Measurements from ENCODE around the gene TNNC2.
"Not testable (repeated sequence)": the region's sequence is repeated elsewhere in the genome, so short reads cannot be mapped to it uniquely, and the experiment has no call there.

TNNC2 gene

DNA sequence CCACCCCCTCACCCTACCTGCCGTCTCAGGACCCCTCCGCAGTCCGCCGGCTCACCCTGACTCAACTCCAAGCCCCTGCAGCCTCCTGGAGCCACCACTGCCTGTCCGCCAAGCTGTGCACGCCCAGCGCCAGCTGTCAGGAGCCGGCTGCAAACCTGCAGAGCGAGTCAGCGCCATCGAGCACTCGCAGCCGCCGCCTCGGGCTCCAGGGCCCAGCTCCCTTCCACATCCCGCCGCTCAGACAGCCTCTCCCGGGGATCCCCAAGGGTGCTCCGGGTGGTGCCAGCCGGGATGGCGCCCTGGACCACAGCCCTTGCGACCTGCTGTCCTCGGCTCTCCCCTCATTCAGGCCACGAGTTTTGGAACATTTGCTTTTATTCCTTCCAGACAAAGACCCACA, 4.3 kb downstream of the TNNC2 start:
- DNase-seq (ENCODE audit: extremely low read depth in 1 of 2, low read depth in 1 of 2), result no peak

DNA sequence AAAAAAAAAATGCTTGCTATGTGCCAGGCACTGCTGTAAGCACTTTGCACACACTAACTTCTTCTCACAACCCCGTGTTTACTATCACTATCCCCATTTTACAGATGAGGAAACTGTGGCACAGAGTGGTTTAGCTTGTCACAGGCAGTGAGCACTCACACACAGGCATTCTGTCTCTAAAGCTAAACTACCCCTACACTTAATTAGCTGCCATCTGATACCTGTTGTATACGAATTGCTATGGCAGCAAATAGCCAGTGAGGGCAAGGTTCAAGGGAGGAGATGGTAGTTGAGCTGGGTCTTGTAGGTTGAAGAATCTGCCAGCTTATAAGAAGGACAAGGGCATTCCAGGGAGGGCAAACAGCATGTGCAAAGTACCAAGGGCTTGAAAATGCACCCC, 5.2 kb downstream of the TNNC2 start:
- no peak for DNase-seq (ENCODE audit: extremely low read depth in 1 of 2, low read depth in 1 of 2)

DNA sequence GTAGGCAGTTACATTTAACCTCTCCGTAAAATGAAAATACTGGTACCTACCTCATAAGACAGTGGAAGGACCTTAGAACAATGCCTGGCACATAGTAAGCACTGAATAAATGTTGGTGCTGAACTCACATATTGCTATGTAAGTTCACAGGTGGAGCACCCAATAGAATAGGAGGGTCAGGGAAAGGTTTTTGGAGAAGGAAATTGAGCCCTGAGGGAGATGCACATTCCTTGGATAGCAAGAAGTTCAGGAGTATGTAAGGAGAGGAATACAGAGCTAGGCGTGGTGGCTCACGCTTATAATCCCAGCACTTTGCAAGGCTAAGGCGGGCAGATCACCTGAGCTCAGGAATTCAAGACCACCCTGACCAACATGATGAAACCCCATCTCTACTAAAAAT, 7.6 kb downstream of the TNNC2 start:
- no peak for DNase-seq (ENCODE audit: extremely low read depth in 1 of 2, low read depth in 1 of 2)

DNA sequence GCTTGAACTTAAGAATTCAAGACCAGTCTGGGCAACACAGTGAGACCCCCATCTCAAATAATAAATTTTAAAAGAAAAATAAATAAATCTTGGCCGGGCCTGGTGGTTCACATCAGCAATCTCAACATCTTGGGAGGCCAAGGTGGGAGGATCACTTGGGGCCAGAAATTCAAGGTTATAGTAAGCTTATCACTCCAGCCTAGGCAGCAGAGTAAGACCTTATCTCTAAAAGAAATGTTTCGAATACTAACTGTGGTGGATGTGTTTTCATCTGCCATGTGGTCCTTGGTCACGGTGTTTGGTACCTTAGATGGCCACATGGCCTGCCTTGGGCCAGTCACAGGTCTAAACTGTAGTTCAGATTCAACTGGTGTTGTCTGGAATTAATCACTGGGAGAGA, 8.9 kb downstream of the TNNC2 start:
- DNase-seq (ENCODE audit: extremely low read depth in 1 of 2, low read depth in 1 of 2), result no peak

DNA sequence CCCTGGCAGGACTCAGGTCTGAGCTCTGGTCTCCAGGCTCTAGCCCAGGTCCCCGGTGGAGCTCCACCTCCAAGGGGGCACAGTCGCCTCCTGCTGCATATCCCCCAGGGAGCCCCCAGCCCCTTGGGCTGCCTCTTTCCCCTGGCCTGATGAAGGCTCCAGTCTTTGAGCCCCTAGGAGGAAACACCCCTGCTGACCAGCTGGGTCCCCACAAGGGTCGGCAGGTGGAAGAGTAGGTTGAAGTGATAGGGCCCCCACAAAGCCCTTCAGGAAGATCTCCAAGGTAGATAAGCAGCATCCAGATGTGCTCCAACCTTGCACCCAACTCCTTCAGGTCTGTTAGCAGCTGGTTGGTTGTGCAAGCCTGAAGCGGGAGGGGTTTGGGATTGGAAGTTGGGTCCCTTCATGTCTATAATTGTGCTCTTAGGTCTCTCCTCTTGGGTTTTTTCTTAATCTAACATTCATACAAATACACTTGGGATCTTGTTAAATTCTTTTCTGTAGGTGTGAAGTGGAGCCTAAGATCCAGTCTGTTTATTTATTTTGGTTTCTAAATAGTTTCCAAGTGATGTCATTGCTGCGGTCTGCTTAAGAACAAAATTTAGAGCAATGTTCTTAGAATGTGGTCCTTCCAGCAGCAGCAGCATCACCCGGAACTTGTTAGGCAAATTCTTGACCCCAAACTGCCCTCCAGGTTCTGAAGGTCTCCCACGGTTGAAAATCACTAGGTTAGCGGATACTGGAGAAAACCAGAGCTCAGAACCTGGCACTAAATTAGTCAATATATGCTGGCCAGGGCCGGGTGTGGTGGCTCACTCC, 9.5 kb downstream of the TNNC2 start:
- DNase-seq (ENCODE audit: extremely low read depth in 1 of 2, low read depth in 1 of 2), result no peak

DNA sequence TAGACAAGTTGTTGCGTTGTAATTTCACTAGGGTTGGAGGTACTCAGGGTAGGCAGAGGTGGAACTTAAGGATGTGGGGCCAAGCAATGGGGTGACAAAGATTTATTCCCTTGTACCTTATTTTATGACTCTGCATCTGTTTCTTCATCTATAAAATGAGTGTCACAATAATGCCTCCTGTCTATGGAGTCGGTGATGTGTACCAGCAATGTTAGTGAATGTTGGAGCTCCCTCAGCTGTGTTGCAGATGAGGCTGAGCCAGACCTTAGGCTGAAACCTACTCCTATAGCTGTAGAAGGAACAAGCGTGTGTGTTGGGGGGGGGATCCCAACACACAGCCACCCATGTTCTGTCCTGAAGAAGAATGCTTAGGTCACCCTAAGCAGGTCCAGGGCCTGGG, 10.2 kb downstream of the TNNC2 start:
- no peak for DNase-seq (ENCODE audit: extremely low read depth in 1 of 2, low read depth in 1 of 2)

DNA sequence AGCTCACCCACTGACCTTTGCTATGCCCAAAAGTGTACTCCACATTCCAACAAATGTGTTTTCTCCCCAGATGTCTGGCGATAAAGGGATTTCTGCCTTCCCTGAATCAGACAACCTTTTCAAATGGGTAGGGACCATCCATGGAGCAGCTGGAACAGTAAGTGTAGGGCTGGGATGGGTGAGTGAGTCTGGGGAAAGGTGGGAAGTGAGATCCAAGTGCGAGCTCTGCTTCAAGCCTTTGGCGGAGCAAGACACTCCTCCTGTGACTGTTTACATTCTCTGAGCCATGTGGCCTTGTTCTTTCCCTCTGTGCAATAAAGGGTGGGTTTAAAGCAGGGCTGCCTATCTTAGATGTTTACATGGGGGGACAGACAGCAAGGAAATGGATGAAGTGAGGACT, 12.8 kb downstream of the TNNC2 start:
- no peak for DNase-seq (ENCODE audit: extremely low read depth in 1 of 2, low read depth in 1 of 2)

DNA sequence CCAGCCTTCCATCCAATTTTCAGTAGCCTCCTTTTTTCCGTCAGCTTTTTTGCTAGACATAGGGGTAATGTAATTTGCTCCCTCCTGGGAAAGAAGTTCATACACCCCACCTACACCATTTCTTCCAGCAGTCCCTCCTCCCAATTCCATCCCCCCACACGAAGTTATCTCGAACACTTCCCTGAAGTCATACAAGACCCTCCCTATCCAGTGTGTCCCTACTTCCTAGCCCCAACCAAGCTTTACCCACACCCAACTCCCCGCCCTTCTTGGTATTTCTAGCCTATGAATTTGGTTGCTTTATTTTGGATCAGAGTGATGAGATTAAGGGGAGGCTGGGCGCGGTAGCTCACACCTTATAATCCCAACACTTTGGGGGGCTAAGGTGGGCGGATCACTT, 13.6 kb downstream of the TNNC2 start:
- DNase-seq (ENCODE audit: extremely low read depth in 1 of 2, low read depth in 1 of 2), result no peak

DNA sequence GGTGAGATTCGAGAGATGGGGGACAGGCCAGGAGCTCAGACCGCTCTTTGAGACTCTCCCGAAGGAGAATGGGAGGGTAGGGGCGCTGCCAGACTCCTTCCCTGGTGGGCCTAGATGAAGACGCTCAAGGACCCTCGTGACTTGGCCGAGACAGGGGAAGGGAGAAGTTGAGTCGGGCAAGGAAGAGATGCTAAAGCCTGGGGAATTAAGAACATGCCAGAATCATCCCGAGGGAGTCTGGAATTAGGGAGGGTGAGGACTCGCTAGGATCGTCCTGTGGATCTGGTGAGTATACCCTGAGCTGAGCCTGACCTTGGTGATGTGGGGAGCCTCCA, 14.1 kb downstream of the TNNC2 start:
- no peak for DNase-seq (ENCODE audit: extremely low read depth in 1 of 2, low read depth in 1 of 2)

DNA sequence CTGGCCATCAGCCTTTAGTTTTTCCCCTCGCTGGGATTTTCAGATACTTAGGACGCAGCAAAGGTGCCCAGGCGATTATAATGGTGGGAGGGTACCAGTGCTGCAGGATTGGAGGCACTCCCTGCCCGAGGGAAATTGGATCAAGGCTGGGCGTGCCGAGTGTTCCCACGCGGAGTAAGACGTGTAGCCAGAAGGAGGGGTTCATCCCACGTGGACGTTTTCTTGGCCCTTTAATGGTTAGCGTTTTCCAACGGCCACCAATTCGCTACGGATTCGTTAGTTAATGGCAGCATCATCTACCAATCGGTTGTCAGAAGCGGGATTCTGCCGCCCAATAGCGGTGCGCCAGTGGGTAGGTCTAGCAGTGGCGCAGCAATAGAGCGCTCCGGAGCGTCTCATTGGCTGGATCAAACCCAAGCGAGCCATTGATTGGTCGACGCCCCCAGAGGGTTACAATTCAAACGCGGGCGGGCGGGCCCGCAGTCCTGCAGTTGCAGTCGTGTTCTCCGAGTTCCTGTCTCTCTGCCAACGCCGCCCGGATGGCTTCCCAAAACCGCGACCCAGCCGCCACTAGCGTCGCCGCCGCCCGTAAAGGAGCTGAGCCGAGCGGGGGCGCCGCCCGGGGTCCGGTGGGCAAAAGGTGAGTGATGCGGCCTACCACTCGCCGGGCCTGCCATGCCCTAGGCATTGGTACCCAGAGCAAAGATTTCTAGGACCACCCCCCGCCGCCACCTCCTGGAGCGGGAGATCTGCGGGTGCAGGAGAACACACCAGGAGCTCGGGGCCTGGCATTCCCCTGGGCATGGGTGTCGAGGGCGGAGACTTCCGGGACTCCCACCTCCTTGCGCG, 14.7 kb downstream of the TNNC2 start, which contains the start of gene UBE2C:
TSS of gene UBE2C (plus strand) at position 488 of the 849 bp plus-strand sequence. CDS start at position 540, 52 bp downstream.
- DNase-seq (ENCODE audit: extremely low read depth in 1 of 2, low read depth in 1 of 2), result peak; percentile 87 to 94

DNA sequence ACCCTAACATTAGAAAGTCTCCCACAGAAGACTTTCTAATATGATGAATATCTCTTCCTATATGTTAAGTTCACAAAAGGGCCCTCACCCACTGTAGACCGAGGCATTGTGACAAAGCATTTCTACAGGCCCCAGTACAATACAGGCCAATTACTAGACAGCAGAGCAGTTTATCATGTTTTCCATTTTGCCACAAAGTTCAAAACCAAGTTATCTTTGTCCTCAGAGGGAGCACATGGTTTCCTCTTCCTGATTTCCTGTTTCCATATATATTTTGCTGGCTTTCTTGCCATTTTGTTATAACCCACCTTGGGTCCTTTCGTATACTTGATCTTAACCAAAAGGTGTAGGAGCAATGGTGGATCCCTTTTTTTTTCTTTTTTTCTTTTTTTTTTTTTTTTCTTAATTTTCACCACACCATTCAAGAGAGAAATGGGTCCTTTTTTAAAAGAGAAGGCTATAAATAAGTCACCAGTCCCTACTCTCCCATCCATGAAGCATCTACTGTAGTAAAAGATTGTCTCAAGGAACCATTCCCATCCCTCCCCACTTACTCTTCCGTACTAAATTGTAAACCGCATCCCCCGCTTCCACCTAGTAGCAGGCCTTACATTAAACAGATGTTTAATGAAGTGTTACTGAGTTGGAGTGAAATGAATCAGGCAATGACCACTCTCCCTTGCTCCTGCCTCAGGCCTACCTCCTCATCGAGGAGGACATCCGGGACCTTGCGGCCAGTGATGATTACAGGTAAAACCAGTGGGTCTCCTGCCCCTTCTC, 16.7 kb downstream of the TNNC2 start:
- DNase-seq (ENCODE audit: extremely low read depth in 1 of 2, low read depth in 1 of 2), result no peak

DNA sequence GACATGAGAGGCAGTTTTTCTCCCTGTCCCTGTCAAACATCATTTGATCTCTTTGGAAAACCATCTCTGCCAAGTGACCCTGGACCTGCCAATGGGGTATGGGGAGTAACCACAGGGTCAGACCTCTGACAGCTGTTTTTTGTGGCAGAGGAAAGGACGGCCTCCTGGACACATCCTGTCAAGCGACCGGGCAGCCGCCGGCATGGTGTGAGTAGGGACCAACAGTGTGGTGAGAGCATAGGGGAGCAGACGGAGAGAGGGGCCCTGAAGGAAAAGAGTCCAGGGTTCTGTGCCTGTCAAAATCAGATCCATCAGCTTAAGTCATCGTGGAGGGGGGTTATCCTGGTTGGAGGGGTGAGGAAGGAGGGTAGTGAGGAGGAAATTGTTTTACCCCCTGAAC, 25.3 kb downstream of the TNNC2 start:
- DNase-seq (ENCODE audit: extremely low read depth in 1 of 2, low read depth in 1 of 2), result no peak

DNA sequence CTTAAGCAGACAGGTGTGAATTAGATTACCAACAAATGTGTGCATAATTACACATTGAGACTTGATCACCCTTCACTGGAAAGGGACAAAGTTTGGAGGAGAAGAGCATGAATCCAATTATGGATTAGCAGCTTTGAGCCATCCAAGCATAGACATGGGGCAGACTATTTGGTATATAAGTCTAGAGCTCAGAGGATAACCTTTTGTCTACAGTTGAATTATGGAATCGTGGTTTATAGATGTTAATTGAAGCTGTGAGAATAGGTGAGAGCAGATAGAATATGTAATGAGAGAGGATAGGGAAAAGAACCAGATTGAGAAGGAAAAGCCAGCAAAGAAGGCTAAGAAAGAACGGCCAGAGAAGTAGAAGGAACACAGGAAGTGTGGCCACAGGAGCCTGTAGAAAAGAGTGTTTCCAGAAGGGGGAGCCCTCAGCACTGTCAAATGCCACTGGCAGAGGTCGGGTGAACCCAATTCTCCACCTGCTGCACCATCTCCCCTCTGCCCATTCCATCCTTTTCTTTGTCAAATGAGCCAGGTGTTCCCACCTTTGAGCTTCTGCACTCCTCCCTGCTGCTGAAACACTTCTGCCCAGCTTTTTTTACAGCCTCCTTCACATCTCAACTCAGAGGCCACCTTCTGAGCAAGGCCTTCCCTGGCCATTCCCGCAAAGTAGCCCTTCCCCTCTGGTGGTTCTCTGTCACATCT, 28.0 kb downstream of the TNNC2 start:
- no peak for DNase-seq (ENCODE audit: extremely low read depth in 1 of 2, low read depth in 1 of 2)

DNA sequence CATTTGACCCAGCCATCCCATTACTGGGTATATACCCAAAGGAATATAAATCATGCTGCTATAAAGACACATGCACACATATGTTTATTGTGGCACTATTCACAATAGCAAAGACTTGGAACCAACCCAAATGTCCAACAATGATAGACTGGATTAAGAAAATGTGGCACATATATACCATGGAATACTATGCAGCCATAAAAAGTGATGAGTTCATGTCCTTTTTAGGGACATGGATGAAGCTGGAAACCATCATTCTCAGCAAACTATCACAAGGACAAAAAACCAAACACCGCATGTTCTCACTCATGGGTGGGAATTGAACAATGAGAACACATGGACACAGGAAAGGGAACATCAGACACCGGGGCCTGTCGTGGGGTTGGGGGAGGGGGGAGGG, 29.2 kb downstream of the TNNC2 start:
- not testable (repeated sequence) for DNase-seq (ENCODE audit: extremely low read depth in 1 of 2, low read depth in 1 of 2)

DNA sequence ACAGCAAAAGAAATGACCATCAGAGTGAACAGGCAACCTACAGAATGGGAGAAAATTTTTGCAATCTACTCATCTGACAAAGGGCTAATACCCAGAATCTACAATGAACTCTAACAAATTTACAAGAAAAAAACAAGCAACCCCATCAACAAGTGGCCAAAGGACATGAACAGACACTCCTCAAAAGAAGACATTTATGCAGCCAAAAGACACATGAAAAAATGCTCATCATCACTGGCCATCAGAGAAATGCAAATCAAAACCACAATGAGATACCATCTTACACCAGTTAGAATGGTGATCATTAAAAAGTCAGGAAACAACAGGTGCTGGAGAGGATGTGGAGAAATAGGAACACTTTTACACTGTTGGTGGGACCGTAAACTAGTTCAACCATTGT, 29.6 kb downstream of the TNNC2 start:
- not testable (repeated sequence) for DNase-seq (ENCODE audit: extremely low read depth in 1 of 2, low read depth in 1 of 2)

DNA sequence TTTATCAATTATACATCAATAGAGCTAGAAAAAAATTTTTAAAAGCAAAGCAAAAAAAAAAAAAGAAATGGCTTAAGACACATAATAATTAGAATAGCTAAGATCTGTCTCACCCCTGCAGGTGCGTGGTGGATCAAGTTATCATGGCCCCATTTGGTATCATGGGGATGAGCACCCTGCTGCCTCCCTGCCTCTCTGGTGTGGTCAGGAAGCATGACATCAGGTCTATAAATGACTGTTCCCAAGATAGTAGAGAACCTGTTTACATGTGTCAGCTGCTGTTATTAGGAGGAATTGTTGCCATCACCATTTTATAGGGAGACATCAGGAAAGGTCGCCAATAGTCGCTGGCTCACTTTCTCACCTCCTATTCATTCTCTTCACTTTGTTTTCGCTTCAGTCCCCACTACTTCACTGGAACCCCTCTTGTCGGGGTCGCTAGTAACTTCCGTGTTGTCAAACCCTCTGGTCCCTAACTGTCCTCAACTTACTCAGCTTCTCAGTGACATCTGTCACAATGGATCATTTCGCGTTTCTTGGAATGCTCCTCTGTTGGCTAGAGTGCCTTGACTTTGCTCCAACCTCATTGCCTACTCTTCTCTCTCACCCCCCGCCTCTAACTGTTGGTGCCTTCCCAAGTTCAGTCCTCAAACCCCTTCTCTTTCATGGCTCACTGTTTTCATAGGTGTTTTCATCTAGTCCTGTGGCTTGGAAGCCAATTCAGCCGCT, 30.6 kb downstream of the TNNC2 start:
- DNase-seq (ENCODE audit: extremely low read depth in 1 of 2, low read depth in 1 of 2), result no peak

DNA sequence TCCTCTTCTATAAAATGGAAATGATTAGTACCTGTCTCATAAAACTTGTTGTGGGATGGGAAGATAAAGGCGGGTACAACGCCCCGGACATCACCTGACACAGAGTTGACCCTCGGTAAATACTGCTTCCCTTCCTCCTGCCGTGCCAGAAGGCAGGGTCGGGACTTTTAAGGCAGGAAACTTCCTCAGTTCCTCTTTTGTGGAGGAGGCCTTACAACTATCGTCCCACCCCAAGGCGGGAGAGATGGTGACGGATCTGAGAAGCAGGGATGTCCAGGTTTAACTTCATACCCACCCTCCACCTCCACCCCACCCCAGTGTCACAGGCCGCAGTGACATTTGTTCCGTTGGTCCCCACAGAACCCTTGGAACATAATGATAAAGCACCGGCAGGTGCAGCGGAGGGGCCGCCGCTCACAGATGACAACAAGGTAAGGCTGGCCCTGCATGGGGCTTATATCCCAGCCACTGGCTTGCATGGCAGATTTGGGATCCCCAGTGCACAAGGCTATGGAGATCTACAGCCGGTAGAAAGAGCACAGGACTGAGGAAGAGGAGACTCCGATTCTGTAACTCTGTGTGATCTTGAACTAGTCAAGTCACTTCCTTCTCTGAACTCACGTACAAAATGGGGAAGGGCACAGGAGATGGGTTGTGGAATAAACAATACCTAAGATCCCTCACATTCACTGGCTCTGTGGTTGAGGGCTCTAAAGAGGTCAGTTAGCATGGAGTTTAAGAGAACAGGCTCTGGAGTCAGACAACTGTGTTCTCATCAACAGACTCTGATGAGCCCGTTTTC, 34.6 kb downstream of the TNNC2 start:
- DNase-seq (ENCODE audit: extremely low read depth in 1 of 2, low read depth in 1 of 2), result no peak

DNA sequence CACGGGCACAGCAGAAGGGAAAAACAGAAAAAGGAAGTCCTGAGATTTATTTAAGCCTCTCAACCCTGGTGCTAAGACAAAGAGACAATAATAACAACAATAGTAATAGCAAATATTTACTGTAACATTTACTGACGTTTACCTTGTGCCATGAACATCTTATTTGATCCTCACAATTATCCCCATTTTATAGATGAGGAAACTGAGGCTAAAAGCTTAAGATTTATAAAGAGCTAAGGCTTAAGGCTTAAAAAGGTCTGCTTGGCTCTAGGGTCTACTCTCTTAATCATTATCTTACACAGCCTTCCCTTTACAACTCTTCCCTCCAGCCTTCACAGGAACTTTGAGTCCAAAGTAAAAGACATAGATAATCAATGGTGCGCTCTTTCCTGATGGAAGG, 38.8 kb downstream of the TNNC2 start:
- no peak for DNase-seq (ENCODE audit: extremely low read depth in 1 of 2, low read depth in 1 of 2)

DNA sequence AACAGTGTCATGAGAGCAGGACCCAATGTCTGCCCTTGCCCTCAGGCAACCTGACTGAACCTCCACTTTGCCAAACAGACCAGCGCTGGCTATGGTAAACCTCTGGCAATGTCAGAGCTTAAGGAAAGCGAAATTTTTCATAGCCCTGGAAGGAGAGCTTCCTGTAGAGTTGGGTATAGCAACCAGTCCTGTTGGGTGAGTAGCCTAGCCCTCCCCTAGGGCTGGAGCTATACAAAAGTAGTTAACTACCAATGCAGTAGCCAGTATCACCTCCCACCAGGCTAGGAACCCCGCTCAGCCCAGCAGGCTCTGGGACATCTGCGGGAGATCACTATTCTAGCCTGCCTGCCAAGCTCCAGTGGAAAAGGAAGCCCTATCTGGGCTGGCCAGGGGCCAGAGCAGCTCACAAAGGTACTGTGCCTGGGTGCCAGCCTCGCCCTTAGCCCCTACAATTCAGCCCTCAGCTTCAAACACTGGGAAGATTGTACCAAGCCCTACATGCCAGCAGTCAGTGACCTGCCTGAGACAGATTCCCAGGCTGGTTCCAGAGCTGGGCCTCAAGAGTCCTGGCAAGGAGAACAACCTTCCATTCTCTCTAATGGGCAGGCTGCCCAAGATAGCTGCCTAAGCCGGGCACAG, 43.3 kb downstream of the TNNC2 start:
- DNase-seq (ENCODE audit: extremely low read depth in 1 of 2, low read depth in 1 of 2), result no peak
